UCSD-AML1 (cell line): ENCODE results near the gene ZBED4.
"Not testable (repeated sequence)": the region's sequence is repeated elsewhere in the genome, so short reads cannot be mapped to it uniquely, and the experiment has no call there.

Experiments used
- DNase-seq: peaks from one replicate; lab custom pipeline; 2025; ENCODE audit not compliant: unreplicated experiment; lab: John Stamatoyannopoulos, UW

ZBED4 gene, protein sequence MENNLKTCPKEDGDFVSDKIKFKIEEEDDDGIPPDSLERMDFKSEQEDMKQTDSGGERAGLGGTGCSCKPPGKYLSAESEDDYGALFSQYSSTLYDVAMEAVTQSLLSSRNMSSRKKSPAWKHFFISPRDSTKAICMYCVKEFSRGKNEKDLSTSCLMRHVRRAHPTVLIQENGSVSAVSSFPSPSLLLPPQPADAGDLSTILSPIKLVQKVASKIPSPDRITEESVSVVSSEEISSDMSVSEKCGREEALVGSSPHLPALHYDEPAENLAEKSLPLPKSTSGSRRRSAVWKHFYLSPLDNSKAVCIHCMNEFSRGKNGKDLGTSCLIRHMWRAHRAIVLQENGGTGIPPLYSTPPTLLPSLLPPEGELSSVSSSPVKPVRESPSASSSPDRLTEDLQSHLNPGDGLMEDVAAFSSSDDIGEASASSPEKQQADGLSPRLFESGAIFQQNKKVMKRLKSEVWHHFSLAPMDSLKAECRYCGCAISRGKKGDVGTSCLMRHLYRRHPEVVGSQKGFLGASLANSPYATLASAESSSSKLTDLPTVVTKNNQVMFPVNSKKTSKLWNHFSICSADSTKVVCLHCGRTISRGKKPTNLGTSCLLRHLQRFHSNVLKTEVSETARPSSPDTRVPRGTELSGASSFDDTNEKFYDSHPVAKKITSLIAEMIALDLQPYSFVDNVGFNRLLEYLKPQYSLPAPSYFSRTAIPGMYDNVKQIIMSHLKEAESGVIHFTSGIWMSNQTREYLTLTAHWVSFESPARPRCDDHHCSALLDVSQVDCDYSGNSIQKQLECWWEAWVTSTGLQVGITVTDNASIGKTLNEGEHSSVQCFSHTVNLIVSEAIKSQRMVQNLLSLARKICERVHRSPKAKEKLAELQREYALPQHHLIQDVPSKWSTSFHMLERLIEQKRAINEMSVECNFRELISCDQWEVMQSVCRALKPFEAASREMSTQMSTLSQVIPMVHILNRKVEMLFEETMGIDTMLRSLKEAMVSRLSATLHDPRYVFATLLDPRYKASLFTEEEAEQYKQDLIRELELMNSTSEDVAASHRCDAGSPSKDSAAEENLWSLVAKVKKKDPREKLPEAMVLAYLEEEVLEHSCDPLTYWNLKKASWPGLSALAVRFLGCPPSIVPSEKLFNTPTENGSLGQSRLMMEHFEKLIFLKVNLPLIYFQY

GRCh38 chr22:49852898-49853894 is at the start of gene ZBED4:
Gene ZBED4 (plus strand): TSS chr22:49853844. CDS start chr22:49883663, 29,819 bp downstream.
- DNase-seq: peak; percentile 100

- DNase-seq: no peak
These were observed 46.5 kb upstream of the ZBED4 start for GRCh38 chr22:49807129-49807528.

- DNase-seq: no peak
These were observed 45.6 kb upstream of the ZBED4 start for GRCh38 chr22:49807780-49808708.

DNA sequence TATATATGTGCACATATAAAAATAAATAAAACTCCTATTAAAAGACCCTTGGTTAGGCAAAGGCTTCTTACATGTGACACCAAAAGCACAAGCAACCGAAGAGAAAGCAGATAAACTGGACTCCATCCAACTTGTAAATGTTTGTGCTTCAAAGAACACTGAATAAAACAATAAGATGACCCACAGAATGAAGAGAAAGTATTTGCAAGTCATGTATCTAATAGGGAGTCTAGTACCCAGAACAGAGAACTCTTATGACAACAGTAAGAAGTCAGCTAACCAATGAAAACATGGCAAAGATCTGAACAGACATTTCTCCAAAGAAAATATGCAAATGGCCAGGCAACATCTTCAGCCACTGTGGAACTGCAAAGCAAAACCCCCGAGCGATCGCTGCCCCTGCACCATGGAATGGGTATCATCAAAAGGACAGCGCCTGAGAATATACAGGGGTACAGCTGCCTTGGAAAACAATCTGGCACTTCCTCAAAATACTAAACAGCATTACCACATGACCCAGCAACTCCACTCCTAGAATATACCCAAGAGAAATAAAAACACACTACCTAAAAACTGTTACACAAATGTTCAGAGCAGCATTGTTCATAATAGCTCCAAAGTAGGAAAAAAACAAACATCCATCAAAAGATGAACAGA is 43.2 kb upstream of the ZBED4 start:
- no peak for DNase-seq

DNA sequence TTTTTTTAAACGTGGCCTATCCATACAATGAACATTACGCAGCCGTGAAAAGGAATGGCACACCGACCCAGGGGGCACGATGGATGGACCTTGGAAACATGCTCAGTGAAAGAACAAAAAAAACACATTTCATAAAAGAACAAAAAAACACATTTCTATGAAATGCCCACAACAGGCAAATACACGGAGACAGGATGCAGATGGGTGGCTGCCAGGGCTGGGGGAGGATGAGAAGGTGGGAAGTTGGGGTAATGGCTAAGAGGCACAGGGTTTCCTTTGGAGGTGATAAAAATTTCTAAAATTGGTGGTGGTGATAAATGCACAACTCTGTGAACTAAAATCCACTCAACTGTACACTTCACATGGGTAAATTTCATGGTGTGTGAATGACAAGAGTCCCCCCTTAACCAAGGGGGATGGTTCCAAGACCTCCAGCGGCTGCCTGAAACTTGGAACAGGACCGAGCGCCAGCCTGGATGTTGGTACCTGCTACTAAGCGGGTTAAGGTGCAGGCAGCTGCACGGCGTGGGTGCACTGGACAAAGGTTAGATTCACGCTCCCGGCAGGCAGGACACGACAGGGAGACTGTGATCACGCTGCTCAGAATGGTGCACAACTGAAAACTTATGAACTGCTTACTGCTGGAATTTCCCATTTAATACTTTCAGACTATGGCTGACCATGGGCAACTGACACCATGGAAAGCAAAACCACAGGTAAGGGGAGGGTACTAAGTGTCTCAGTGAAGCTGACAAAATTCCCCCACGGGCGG is 42.4 kb upstream of the ZBED4 start:
- DNase-seq: peak; percentile 62

DNA sequence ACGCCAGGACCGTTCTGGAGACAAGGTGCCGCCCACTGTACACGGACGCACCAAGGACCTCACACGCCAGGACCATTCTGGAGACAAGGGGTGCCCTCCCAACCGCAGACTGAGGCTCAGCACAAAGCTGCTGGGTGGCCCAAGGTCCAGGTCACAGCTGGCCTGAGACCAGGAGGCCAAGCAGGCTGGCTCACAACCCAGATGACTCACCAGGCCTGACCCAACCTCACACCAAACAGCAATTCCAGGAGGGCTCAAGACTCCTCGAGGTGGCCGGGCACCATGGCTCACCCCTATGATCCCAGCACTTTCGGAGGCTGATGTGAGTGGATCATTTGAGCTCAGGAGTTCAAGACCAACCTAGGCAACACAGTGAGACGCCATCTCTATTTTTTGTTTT is 40.8 kb upstream of the ZBED4 start:
- no peak for DNase-seq

DNA sequence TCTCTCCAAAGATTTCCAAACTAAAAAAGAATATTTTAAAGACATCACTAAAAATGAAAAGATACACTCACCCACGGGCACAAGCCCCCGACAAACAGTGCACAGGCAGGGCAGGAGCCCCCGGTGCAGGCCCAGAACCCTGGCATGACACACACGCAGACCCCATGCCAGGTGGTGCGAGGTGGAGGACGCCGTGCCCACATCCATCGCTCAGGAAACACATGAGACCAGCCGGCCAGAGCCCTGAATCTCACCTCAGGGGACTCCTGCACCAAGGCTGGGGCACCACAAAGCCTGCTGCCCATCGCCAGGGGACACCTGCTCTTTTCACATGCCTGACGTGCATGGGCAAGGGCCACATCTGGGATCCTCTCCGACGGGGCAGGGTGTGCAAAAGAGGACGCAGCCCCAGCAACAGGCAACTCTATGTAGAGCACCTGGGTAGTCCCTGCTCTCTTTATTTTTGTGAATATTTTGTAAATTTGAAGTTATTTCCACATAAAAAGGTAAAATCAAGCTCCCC is 39.4 kb upstream of the ZBED4 start:
- DNase-seq: no peak

DNA sequence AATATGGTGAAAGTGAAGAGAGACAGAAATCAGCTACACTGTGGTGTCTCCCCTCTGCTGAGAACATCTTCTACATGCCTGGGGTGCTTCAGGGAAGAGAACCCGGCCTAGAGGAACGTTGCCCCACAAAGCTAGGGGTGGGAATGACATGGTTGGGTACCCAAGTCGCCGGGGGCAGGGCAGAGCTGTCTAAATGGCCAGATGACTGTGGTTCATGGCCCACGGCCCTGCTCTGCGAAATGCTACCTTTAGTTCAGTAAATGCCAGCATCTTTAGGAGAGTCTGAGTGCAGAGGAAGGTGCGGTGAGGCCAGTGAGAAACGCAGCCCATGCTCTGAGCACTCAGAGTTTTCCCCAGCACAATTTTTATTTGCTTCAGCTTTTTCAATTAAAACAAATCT is 38.8 kb upstream of the ZBED4 start:
- no peak for DNase-seq

GRCh38 chr22:49815641-49816091 is 38.0 kb upstream of the ZBED4 start:
- no peak for DNase-seq

- DNase-seq: no peak
These were observed 36.3 kb upstream of the ZBED4 start for GRCh38 chr22:49817359-49817758.

- DNase-seq: no peak
These were observed 32.7 kb upstream of the ZBED4 start for GRCh38 chr22:49820984-49821383.

- not testable (repeated sequence) for DNase-seq
These were observed 31.9 kb upstream of the ZBED4 start for GRCh38 chr22:49821741-49822140.

- DNase-seq: no peak
These were observed 30.2 kb upstream of the ZBED4 start for GRCh38 chr22:49823289-49824045.

GRCh38 chr22:49824185-49824925 is 29.3 kb upstream of the ZBED4 start:
- no peak for DNase-seq

DNA sequence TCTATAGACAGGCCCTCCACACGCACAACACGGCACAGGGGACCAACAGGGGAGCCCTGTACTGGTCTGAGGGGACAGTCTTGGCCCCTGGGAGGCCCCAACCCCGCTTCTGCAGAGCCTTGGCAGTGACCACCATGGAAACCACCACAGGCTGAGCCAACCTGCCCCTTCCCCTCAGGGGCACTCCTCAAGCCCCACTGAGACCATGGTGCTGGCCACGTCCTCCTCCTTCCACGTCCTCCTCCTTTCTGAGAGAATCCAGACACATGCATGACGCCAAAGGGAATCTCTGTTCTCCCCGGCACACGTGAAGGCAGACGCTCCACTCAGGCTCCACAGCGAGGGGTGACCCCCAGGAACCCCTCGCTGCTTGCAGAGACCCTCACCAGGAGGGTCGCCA is 28.7 kb upstream of the ZBED4 start:
- DNase-seq: no peak

DNA sequence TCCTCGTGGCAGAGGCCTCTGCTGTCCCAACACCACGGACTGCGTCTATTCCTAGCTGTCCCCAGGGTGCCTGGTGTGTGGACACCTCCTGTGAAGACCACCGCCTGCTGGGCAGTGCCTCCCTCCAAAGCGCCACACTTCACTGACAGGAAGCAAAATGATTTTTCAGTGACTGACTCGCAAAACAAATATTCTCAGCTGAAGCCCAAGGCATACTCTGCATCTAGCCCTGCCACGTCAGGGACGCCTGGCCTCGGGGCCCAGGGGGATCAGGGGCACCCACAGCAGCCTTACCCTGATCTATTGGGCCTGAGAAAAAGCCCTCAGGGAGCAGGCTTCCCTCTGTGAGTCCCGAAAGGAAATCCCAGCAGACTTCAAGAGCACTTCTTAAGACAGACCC is 28.2 kb upstream of the ZBED4 start:
- DNase-seq: no peak
